ENCODE results near the gene LIX1. TPM values are rescaled to one million over a fixed set of nuclear protein-coding genes. Genes with fewer than 3 reads are reported as not detected.

LIX1 gene
- polyA plus RNA-seq, 1 donor from 2014 or later: 1.9 TPM

DNA sequence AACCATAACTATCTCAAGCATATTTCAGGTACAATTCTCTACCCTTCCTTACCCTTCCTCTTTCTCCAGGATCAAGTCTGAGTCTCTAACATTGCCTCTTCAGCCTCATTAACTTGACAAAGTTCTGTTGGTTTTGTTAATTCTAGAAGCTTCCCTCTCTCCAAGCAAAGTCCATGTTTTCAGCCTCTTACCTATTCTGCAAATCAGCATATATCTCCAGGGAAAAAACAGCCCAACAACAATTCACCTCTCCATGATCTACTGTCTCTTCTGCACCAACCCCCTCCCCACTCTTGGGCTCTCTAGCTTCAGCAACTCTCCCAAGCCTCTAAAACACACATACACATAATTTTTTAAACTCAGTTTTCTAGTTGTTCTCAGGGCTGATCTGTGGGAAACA is 72.2 kb downstream of the LIX1 start:
- Histone ChIP-seq H3K4me2 (ENCODE audit: low read length) (no peak overlapping the region), H3K27ac (ENCODE audit: low read length) (no peak overlapping the region), H3K4me3 (ENCODE audit: low read length) (no peak overlapping the region), H3K9ac (ENCODE audit: low read length) (no peak overlapping the region), H3F3A (ENCODE audit: insufficient read depth, low read length, poor library complexity, severe bottlenecking) (no peaks in the 10 kb centered on the region), H4K20me1 (ENCODE audit: insufficient read depth) (no peaks in the 10 kb centered on the region), H2AFZ (ENCODE audit: low read depth, low read length) (no peak overlapping the region), H3K36me3 (ENCODE audit: insufficient read depth, low read length) (no peaks in the 10 kb centered on the region), H3K9me2 (ENCODE audit: insufficient read depth, low read length) (no peaks in the 10 kb centered on the region), H3K27me3 (ENCODE audit: insufficient read depth, low read depth, low read length) (no peaks in the 10 kb centered on the region), H3K79me2 (replicated peaks; ENCODE audit: insufficient read depth, low read length) (no peaks in the 10 kb centered on the region), H3K9me3 (ENCODE audit: low read length) (no peaks in the 10 kb centered on the region)
- TF ChIP-seq MXI1 (conservative IDR thresholded peaks at IDR 0.05; ENCODE audit: poor library complexity, severe bottlenecking) (no peak), RAD21 (conservative IDR thresholded peaks at IDR 0.05) (no peak), TAF1 (IDR thresholded peaks at IDR 0.05; ENCODE audit: low read depth) (no peak), SMC3 (conservative IDR thresholded peaks at IDR 0.05; ENCODE audit: poor library complexity) (no peak), EP300 (conservative IDR thresholded peaks at IDR 0.05; ENCODE audit: poor library complexity, severe bottlenecking) (no peak), POLR2AphosphoS5 (IDR thresholded peaks at IDR 0.05) (no peak), EZH2 (IDR thresholded peaks at IDR 0.05; ENCODE audit: borderline replicate concordance, insufficient read depth, low read length, poor library complexity, severe bottlenecking) (no peak)
- TF ChIP-seq, protein P1, sequence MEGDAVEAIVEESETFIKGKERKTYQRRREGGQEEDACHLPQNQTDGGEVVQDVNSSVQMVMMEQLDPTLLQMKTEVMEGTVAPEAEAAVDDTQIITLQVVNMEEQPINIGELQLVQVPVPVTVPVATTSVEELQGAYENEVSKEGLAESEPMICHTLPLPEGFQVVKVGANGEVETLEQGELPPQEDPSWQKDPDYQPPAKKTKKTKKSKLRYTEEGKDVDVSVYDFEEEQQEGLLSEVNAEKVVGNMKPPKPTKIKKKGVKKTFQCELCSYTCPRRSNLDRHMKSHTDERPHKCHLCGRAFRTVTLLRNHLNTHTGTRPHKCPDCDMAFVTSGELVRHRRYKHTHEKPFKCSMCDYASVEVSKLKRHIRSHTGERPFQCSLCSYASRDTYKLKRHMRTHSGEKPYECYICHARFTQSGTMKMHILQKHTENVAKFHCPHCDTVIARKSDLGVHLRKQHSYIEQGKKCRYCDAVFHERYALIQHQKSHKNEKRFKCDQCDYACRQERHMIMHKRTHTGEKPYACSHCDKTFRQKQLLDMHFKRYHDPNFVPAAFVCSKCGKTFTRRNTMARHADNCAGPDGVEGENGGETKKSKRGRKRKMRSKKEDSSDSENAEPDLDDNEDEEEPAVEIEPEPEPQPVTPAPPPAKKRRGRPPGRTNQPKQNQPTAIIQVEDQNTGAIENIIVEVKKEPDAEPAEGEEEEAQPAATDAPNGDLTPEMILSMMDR (IDR thresholded peaks at IDR 0.05; ENCODE audit: poor library complexity, severe bottlenecking): no peak
- TF ChIP-seq, protein P2, sequence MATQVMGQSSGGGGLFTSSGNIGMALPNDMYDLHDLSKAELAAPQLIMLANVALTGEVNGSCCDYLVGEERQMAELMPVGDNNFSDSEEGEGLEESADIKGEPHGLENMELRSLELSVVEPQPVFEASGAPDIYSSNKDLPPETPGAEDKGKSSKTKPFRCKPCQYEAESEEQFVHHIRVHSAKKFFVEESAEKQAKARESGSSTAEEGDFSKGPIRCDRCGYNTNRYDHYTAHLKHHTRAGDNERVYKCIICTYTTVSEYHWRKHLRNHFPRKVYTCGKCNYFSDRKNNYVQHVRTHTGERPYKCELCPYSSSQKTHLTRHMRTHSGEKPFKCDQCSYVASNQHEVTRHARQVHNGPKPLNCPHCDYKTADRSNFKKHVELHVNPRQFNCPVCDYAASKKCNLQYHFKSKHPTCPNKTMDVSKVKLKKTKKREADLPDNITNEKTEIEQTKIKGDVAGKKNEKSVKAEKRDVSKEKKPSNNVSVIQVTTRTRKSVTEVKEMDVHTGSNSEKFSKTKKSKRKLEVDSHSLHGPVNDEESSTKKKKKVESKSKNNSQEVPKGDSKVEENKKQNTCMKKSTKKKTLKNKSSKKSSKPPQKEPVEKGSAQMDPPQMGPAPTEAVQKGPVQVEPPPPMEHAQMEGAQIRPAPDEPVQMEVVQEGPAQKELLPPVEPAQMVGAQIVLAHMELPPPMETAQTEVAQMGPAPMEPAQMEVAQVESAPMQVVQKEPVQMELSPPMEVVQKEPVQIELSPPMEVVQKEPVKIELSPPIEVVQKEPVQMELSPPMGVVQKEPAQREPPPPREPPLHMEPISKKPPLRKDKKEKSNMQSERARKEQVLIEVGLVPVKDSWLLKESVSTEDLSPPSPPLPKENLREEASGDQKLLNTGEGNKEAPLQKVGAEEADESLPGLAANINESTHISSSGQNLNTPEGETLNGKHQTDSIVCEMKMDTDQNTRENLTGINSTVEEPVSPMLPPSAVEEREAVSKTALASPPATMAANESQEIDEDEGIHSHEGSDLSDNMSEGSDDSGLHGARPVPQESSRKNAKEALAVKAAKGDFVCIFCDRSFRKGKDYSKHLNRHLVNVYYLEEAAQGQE (IDR thresholded peaks at IDR 0.05; ENCODE audit: borderline replicate concordance): no peak

DNA sequence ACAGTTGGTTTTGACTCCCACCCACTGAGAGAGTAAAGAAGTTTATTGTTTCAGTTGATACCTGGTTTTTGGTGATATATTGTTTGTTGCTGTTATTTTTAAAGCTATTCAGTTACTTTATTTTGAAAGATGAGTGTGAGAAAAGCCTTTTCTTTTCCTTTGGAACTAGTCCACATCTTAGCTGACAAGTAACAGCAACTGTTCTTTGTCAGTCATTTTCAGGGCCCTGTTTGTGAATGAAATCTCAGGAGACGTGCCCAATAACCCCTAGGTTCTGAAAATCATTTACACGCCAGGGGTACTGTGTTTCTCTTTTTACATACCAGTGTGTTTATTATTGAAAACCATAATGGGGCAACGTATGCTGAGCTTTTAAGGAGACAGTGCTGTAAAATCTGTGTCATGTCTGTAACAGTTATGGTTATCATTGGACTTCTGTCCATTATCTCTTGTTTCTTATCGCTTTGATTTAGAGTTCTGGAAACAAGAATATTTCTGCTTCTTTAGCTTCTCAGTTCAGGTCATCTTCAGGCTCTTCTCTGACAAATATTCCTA is 75.0 kb downstream of the LIX1 start:
- no peak for TF ChIP-seq RAD21 (conservative IDR thresholded peaks at IDR 0.05)
- H3K4me3 ChIP-seq (ENCODE audit: low read length): no peak overlapping the region
- H3K9me3 ChIP-seq (ENCODE audit: low read length): no peaks in the 10 kb centered on the region
- H4K20me1 ChIP-seq (ENCODE audit: insufficient read depth): no peaks in the 10 kb centered on the region
- no peak overlapping the region for H3K27ac ChIP-seq (ENCODE audit: low read length)
- no peak overlapping the region for H3K9ac ChIP-seq (ENCODE audit: low read length)
- H2AFZ ChIP-seq (ENCODE audit: low read depth, low read length): no peak overlapping the region
- H3F3A ChIP-seq (ENCODE audit: insufficient read depth, low read length, poor library complexity, severe bottlenecking): no peaks in the 10 kb centered on the region
- no peaks in the 10 kb centered on the region for H3K27me3 ChIP-seq (ENCODE audit: insufficient read depth, low read depth, low read length)
- no peaks in the 10 kb centered on the region for H3K9me2 ChIP-seq (ENCODE audit: insufficient read depth, low read length)
- no peak overlapping the region for H3K4me2 ChIP-seq (ENCODE audit: low read length)
- no peaks in the 10 kb centered on the region for H3K79me2 ChIP-seq (replicated peaks; ENCODE audit: insufficient read depth, low read length)
- H3K36me3 ChIP-seq (ENCODE audit: insufficient read depth, low read length): no peaks in the 10 kb centered on the region

DNA sequence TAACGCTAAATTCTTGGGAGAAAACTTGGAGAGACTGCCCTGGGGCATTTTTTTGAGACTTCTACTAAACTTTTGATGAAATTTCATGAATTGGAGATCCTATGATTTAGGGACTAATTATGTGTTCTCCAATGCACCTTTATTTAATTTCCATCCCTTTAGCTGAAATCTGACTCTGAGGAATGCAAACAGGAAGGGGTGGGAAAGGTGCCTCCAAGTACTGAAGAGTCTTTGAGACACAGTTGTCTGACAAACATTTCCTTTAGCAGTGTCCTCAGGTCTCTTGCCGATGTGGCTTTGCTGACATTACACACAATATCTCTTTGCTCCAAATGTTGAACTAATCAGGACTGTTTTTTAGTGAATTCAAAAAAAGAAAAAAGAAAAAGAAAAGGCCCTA is 76.9 kb downstream of the LIX1 start:
- Histone ChIP-seq H3K9me3 (ENCODE audit: low read length) (no peaks in the 10 kb centered on the region), H3K4me2 (ENCODE audit: low read length) (no peak overlapping the region), H3K9me2 (ENCODE audit: insufficient read depth, low read length) (no peaks in the 10 kb centered on the region), H3F3A (ENCODE audit: insufficient read depth, low read length, poor library complexity, severe bottlenecking) (no peaks in the 10 kb centered on the region), H3K4me3 (ENCODE audit: low read length) (no peak overlapping the region), H3K27me3 (ENCODE audit: insufficient read depth, low read depth, low read length) (no peaks in the 10 kb centered on the region), H2AFZ (ENCODE audit: low read depth, low read length) (no peak overlapping the region), H3K79me2 (replicated peaks; ENCODE audit: insufficient read depth, low read length) (no peaks in the 10 kb centered on the region), H4K20me1 (ENCODE audit: insufficient read depth) (no peaks in the 10 kb centered on the region), H3K27ac (ENCODE audit: low read length) (no peak overlapping the region), H3K36me3 (ENCODE audit: insufficient read depth, low read length) (no peaks in the 10 kb centered on the region), H3K9ac (ENCODE audit: low read length) (no peak overlapping the region)
- no peak for TF ChIP-seq POLR2AphosphoS5 (IDR thresholded peaks at IDR 0.05)
- no peak for TF ChIP-seq RAD21 (conservative IDR thresholded peaks at IDR 0.05)
- no peak for TF ChIP-seq TAF1 (IDR thresholded peaks at IDR 0.05; ENCODE audit: low read depth)
- TF ChIP-seq, protein P2 (IDR thresholded peaks at IDR 0.05; ENCODE audit: borderline replicate concordance): no peak
- TF ChIP-seq SMC3 (conservative IDR thresholded peaks at IDR 0.05; ENCODE audit: poor library complexity): no peak
- TF ChIP-seq EZH2 (IDR thresholded peaks at IDR 0.05; ENCODE audit: borderline replicate concordance, insufficient read depth, low read length, poor library complexity, severe bottlenecking): no peak
- TF ChIP-seq, protein P1 (IDR thresholded peaks at IDR 0.05; ENCODE audit: poor library complexity, severe bottlenecking): no peak
- TF ChIP-seq MXI1 (conservative IDR thresholded peaks at IDR 0.05; ENCODE audit: poor library complexity, severe bottlenecking): no peak
- TF ChIP-seq EP300 (conservative IDR thresholded peaks at IDR 0.05; ENCODE audit: poor library complexity, severe bottlenecking): no peak

Measured in neural cell (in vitro differentiated cells).